IMR-90 (cell line): ENCODE data around the gene HHATL. TPM values are rescaled to one million over a fixed set of nuclear protein-coding genes. Genes with fewer than 3 reads are reported as not detected.

ENCODE experiments used
- ATAC-seq: fragments of 200-7000 bp; cut with Tn5 transposase; 2 replicates; pipeline ENCODE4 v1.9.1; 2020; ENCODE audit warnings: low read depth, mild to moderate bottlenecking, moderate library complexity
- BruUV-seq: library from RNA; stranded (reverse); fragments of 400-500 nt; replicated peaks from 2 replicates; lab custom pipeline; 2021; lab: Mats Ljungman, UMichigan
- CTCF ChIA-PET: fragments of 300-600 bp; formaldehyde crosslinking; extraction: SDS; loops from one replicate; lab custom pipeline; 2021; ENCODE audit warnings: antibody characterized with exemption; lab: Yijun Ruan, JAX
- POLR2A ChIA-PET: fragments of 300-600 bp; sonication (Branson Sonifier 250); formaldehyde crosslinking; loops from one replicate; lab custom pipeline; 2022; ENCODE audit warnings: antibody characterized with exemption; ENCODE audit not compliant: unreplicated experiment; lab: Charles Lee
- DNase-seq: peaks from one replicate; pipeline ENCODE4 v3.0.0; 2013
- H2AFZ ChIP-seq: replicated peaks from 2 replicates; pipeline ENCODE3; 2013; ENCODE audit warnings: low read length, mild to moderate bottlenecking; ENCODE audit not compliant: poor library complexity
- H2AK5ac ChIP-seq: 2 replicates; pipeline ENCODE4 v1.6.1; 2013; ENCODE audit warnings: low read depth, low read length, inconsistent platforms
- H2AK9ac ChIP-seq: replicated peaks from 2 replicates; pipeline ENCODE3; 2013; ENCODE audit warnings: mild to moderate bottlenecking, low read depth, low read length, moderate library complexity; ENCODE audit not compliant: poor library complexity
- H2BK120ac ChIP-seq: 2 replicates; pipeline ENCODE4 v1.6.1; 2013; ENCODE audit warnings: low read depth, low read length, inconsistent platforms
- H2BK15ac ChIP-seq: 3 replicates; pipeline ENCODE4 v1.6.1; 2013; ENCODE audit warnings: low read depth, low read length, inconsistent platforms
- H2BK20ac ChIP-seq: 2 replicates; pipeline ENCODE4 v1.6.1; 2013; ENCODE audit warnings: low read depth, mild to moderate bottlenecking, inconsistent platforms, low read length, moderate library complexity
- H2BK5ac ChIP-seq: 2 replicates; pipeline ENCODE4 v1.6.1; 2013; ENCODE audit warnings: mild to moderate bottlenecking, low read depth, low read length, inconsistent platforms; ENCODE audit not compliant: poor library complexity, severe bottlenecking
- H3K14ac ChIP-seq: replicated peaks from 2 replicates; pipeline ENCODE4 v1.6.1; 2013; ENCODE audit warnings: low read depth, low read length, inconsistent platforms
- H3K18ac ChIP-seq: 2 replicates; pipeline ENCODE4 v1.6.1; 2013; ENCODE audit warnings: low read depth, low read length, control low read depth
- H3K23ac ChIP-seq: 2 replicates; pipeline ENCODE4 v1.6.1; 2013; ENCODE audit warnings: low read depth, low read length, inconsistent platforms
- H3K27ac ChIP-seq: 2 replicates; pipeline ENCODE4 v1.5.1; 2013; ENCODE audit warnings: mild to moderate bottlenecking, control low read depth, low read length; ENCODE audit not compliant: insufficient read depth
- H3K27me3 ChIP-seq: 2 replicates; pipeline ENCODE4 v1.6.1; 2013; ENCODE audit warnings: low read length; ENCODE audit not compliant: control insufficient read depth, insufficient read depth
- H3K36me3 ChIP-seq: 2 replicates; pipeline ENCODE4 v1.6.1; 2013; ENCODE audit warnings: low read length, mixed read lengths; ENCODE audit not compliant: control insufficient read depth, insufficient read depth
- H3K4ac ChIP-seq: 2 replicates; pipeline ENCODE4 v1.6.1; 2013; ENCODE audit warnings: low read depth, low read length, inconsistent platforms
- H3K4me1 ChIP-seq: 2 replicates; pipeline ENCODE4 v1.6.1; 2013; ENCODE audit warnings: low read length, mixed read lengths; ENCODE audit not compliant: control insufficient read depth, insufficient read depth
- H3K4me2 ChIP-seq: 2 replicates; pipeline ENCODE4 v1.6.1; 2013; ENCODE audit warnings: low read depth, mild to moderate bottlenecking, control low read depth, low read length, moderate library complexity
- H3K4me3 ChIP-seq: 2 replicates; pipeline ENCODE4 v1.5.1; 2013; ENCODE audit warnings: low read depth, mild to moderate bottlenecking, control low read depth, low read length, moderate library complexity; ENCODE audit not compliant: insufficient read depth
- H3K56ac ChIP-seq: 2 replicates; pipeline ENCODE4 v1.6.1; 2013; ENCODE audit warnings: low read length, inconsistent platforms; ENCODE audit not compliant: insufficient read depth; ENCODE audit errors: extremely low read depth
- H3K79me1 ChIP-seq, 2 experiments: 2 replicates each; pipeline ENCODE4 v1.6.1; 2013; ENCODE audit warnings: low read length in 2 of 2, inconsistent platforms in 1 of 2, low read depth in 1 of 2
- H3K9ac ChIP-seq: 2 replicates; pipeline ENCODE4 v1.6.1; 2013; ENCODE audit warnings: low read depth, low read length, control low read depth
- H3K9me1 ChIP-seq: 2 replicates; pipeline ENCODE4 v1.6.1; 2013; ENCODE audit warnings: low read length, inconsistent platforms; ENCODE audit not compliant: insufficient read depth
- H3K9me3 ChIP-seq: 2 replicates; pipeline ENCODE4 v1.6.1; 2013; ENCODE audit warnings: low read length; ENCODE audit not compliant: control insufficient read depth, insufficient read depth
- H4K20me1 ChIP-seq: 2 replicates; pipeline ENCODE4 v1.6.1; 2013; ENCODE audit warnings: low read length, inconsistent platforms; ENCODE audit not compliant: insufficient read depth
- H4K5ac ChIP-seq: 2 replicates; pipeline ENCODE4 v1.6.1; 2013; ENCODE audit warnings: mild to moderate bottlenecking, low read depth, low read length, control low read depth
- H4K8ac ChIP-seq, 2 experiments: 2 replicates each; pipeline ENCODE4 v1.6.1; 2013; ENCODE audit warnings: low read depth in 2 of 2, low read length in 2 of 2, control low read depth in 1 of 2, inconsistent platforms in 1 of 2
- H4K91ac ChIP-seq: 2 replicates; pipeline ENCODE4 v1.6.1; 2013; ENCODE audit warnings: low read depth, low read length, inconsistent platforms; ENCODE audit not compliant: insufficient read depth
- BHLHE40 ChIP-seq: fragments of 150-350 bp; IDR thresholded peaks from 2 replicates; pipeline ENCODE4 v1.6.1; 2016; ENCODE audit warnings: mild to moderate bottlenecking, low read depth, low read length
- CEBPB ChIP-seq: IDR thresholded peaks from 2 replicates; pipeline ENCODE4 v1.6.1; 2012; ENCODE audit warnings: low read depth, low read length, improper control_type of control experiment
- CHD1 ChIP-seq: IDR thresholded peaks from 2 replicates; pipeline ENCODE4 v1.6.1; 2012; ENCODE audit warnings: low read depth, low read length, improper control_type of control experiment
- FOS ChIP-seq: fragments of 150-350 bp; IDR thresholded peaks from 2 replicates; pipeline ENCODE4 v1.6.1; 2016; ENCODE audit warnings: low read depth, low read length
- MAFK ChIP-seq: IDR thresholded peaks from 2 replicates; pipeline ENCODE4 v1.6.1; 2012; ENCODE audit warnings: low read depth, low read length, improper control_type of control experiment
- MAZ ChIP-seq: IDR thresholded peaks from 2 replicates; pipeline ENCODE4 v1.6.1; 2012; ENCODE audit warnings: low read depth, mild to moderate bottlenecking, low read length, improper control_type of control experiment, moderate library complexity, borderline replicate concordance
- MXI1 ChIP-seq: IDR thresholded peaks from 2 replicates; pipeline ENCODE4 v1.6.1; 2012; ENCODE audit warnings: low read depth, mild to moderate bottlenecking, low read length, moderate library complexity, borderline replicate concordance
- NFE2L2 ChIP-seq: fragments of 150-350 bp; IDR thresholded peaks from 2 replicates; pipeline ENCODE4 v1.6.1; 2016; ENCODE audit warnings: low read depth, mild to moderate bottlenecking, low read length
- POLR2A ChIP-seq: IDR thresholded peaks from 2 replicates; pipeline ENCODE4 v1.6.1; 2012; ENCODE audit warnings: mild to moderate bottlenecking, low read depth, low read length
- RAD21 ChIP-seq: IDR thresholded peaks from 2 replicates; pipeline ENCODE4 v1.6.1; 2012; ENCODE audit warnings: low read length, improper control_type of control experiment
- RCOR1 ChIP-seq: IDR thresholded peaks from 2 replicates; pipeline ENCODE4 v1.6.1; 2012; ENCODE audit warnings: mild to moderate bottlenecking, low read length, improper control_type of control experiment; ENCODE audit not compliant: insufficient replicate concordance
- RFX5 ChIP-seq: IDR thresholded peaks from 2 replicates; pipeline ENCODE4 v1.8.0; 2012; ENCODE audit warnings: low read depth, mild to moderate bottlenecking, low read length, moderate library complexity
- SMC3 ChIP-seq: fragments of 150-350 bp; IDR thresholded peaks from 2 replicates; pipeline ENCODE4 v1.6.1; 2016; ENCODE audit warnings: low read depth, mild to moderate bottlenecking, antibody characterized with exemption, low read length, moderate library complexity
- WGBS, 2 experiments: methylation state at CpG; one replicate each; pipeline versions ENCODE4 v1.1.5 to v1.1.7; 2013; ENCODE audit warnings: missing lambda C conversion rate in 2 of 2; ENCODE audit not compliant: insufficient read length in 1 of 2; ENCODE audit errors: extremely low coverage in 2 of 2; 5-methylcytosine and 5-hydroxymethylcytosine counted together
- dilution Hi-C: fragments of 300-500 bp; cut with HindIII; formaldehyde crosslinking; loops from one replicate; pipeline ENCODE4 v1.14.3; 2018; ENCODE audit warnings: low sequenced_read_pairs; ENCODE audit not compliant: unreplicated experiment
- in situ Hi-C: fragments of 300-500 bp; cut with MboI; formaldehyde crosslinking; loops from 3 replicates; pipeline ENCODE4 v1.14.3; 2019; ENCODE audit warnings: low sequenced_read_pairs, inconsistent platforms, mixed read lengths
- intact Hi-C: fragments of 100-400 bp; cut with micrococcal nuclease; formaldehyde crosslinking; loops from 2 replicates; pipeline ENCODE4 v1.10.0; 2022
- polyA plus RNA-seq, 3 experiments: library from polyadenylated mRNA; depleted of rRNA; stranded (reverse); fragments of >200 nt; gene quantifications; 2 replicates each; pipeline ENCODE4 v1.2.3, GENCODE V29; 2012; ENCODE audit warnings: low replicate concordance in 1 of 3
- total RNA-seq: library from RNA; depleted of rRNA; stranded (reverse); fragments of >200 nt; gene quantifications from 2 replicates; pipeline ENCODE4 v1.2.3, GENCODE V29; 2012
- TF ChIP-seq, protein P1 (sequence below): fragments of 150-350 bp; IDR thresholded peaks from 2 replicates; pipeline ENCODE4 v1.6.1; 2016; ENCODE audit warnings: low read depth, mild to moderate bottlenecking, low read length, moderate library complexity, borderline replicate concordance
- TF ChIP-seq, protein P2 (sequence below): fragments of 150-350 bp; IDR thresholded peaks from 2 replicates; pipeline ENCODE4 v1.6.1; 2017; ENCODE audit warnings: mild to moderate bottlenecking, antibody characterized with exemption, low read length, low read depth
- TF ChIP-seq, protein P3 (sequence below): conservative IDR thresholded peaks from 2 replicates; pipeline ENCODE4 v1.5.1; 2012; ENCODE audit warnings: mild to moderate bottlenecking, low read depth, low read length, improper control_type of control experiment

The HHATL gene
- total and polyA plus RNA-seq, 2 of the 4 experiments (the other 2 are of a cell fraction), result not detected

DNA sequence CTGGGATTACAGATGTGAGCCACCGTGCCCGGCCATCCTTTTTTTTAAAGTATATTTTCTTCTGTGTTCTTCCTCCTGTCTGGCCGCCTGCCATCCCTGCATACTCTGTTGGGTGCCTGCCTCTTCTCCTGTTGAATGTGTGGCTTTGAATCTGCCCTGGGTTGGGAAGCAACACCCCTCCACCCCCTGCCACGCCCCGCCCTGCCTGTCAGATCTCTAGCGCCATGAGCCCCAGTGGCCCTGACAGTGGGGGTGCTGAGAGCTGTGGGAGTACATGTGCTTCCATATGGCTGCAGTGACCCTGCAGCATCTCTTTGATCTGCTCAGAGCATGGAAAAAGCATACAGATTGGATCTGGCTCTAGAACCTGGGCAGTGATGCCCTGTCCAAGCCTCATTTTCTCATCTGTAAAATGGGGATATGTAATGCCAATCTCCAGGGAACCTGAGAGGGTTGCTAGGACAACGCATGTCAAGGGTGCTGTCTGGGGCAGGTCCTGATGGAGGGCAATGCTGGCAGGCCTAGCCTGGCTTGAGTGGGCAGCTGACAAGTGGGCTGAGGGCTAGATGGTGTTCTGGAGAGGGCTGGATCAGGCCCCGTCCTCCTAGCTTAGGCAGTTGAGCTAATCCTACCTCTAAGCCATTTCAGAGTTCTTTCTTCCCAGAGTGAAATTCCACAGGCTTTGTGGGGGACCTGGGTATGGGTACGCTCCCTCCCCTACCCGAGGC, 46.6 kb upstream of the HHATL start:
- no peak overlapping the region for H3K23ac ChIP-seq
- dilution Hi-C loops, result no loop called here
- peaks cover 12% of the 10 kb centered on the region for H3K4me1 ChIP-seq
- peaks cover 5% of the 10 kb centered on the region for H3K27me3 ChIP-seq
- 72% methylated on average over 2 of the region's 10 CpGs; no CpG with 5 or more reads in 1 of the 2 experiments for WGBS, 2 experiments
- no peaks in the 10 kb centered on the region for H3K36me3 ChIP-seq
- no peak overlapping the region for H2BK5ac ChIP-seq
- H4K20me1 ChIP-seq, result peaks cover 9% of the 10 kb centered on the region
- no peak overlapping the region for H4K5ac ChIP-seq
- H3K4me3 ChIP-seq, result no peak overlapping the region
- H2AFZ ChIP-seq, result no peak overlapping the region
- H3K4ac ChIP-seq, result no peak overlapping the region
- H2BK120ac ChIP-seq, result no peak overlapping the region
- ChIA-PET POLR2A (no interaction called here), CTCF (interaction anchor here (0.8 to 1.3 kb wide), 3 partner anchors 8 to 173 kb away, joined by 3 to 4 read pairs (median 4); no protein-coding TSS in a partner anchor)
- no peak overlapping the region for H2BK20ac ChIP-seq
- ATAC-seq (no peak), DNase-seq (no peak)
- H3K9me3 ChIP-seq, result no peaks in the 10 kb centered on the region
- H3K9ac ChIP-seq, result no peak overlapping the region
- H3K18ac ChIP-seq, result no peak overlapping the region
- H4K91ac ChIP-seq, result no peak overlapping the region
- no peak overlapping the region for H2AK5ac ChIP-seq
- no peak overlapping the region for H3K27ac ChIP-seq
- intact Hi-C loops, result no loop called here
- H3K14ac ChIP-seq, result no peak overlapping the region
- no peak overlapping the region for H2BK15ac ChIP-seq
- no peak overlapping the region for H3K56ac ChIP-seq
- H2AK9ac ChIP-seq, result no peak overlapping the region
- TF ChIP-seq MXI1 (no peak), CHD1 (no peak), BHLHE40 (no peak), RFX5 (no peak), MAZ (no peak), POLR2A (no peak), RCOR1 (no peak), CEBPB (no peak), MAFK (no peak), RAD21 (no peak), SMC3 (no peak), NFE2L2 (no peak), FOS (no peak)
- TF ChIP-seq, protein P1, sequence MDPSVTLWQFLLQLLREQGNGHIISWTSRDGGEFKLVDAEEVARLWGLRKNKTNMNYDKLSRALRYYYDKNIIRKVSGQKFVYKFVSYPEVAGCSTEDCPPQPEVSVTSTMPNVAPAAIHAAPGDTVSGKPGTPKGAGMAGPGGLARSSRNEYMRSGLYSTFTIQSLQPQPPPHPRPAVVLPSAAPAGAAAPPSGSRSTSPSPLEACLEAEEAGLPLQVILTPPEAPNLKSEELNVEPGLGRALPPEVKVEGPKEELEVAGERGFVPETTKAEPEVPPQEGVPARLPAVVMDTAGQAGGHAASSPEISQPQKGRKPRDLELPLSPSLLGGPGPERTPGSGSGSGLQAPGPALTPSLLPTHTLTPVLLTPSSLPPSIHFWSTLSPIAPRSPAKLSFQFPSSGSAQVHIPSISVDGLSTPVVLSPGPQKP, result no peak
- TF ChIP-seq, protein P2, sequence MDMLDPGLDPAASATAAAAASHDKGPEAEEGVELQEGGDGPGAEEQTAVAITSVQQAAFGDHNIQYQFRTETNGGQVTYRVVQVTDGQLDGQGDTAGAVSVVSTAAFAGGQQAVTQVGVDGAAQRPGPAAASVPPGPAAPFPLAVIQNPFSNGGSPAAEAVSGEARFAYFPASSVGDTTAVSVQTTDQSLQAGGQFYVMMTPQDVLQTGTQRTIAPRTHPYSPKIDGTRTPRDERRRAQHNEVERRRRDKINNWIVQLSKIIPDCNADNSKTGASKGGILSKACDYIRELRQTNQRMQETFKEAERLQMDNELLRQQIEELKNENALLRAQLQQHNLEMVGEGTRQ, result no peak
- TF ChIP-seq, protein P3, sequence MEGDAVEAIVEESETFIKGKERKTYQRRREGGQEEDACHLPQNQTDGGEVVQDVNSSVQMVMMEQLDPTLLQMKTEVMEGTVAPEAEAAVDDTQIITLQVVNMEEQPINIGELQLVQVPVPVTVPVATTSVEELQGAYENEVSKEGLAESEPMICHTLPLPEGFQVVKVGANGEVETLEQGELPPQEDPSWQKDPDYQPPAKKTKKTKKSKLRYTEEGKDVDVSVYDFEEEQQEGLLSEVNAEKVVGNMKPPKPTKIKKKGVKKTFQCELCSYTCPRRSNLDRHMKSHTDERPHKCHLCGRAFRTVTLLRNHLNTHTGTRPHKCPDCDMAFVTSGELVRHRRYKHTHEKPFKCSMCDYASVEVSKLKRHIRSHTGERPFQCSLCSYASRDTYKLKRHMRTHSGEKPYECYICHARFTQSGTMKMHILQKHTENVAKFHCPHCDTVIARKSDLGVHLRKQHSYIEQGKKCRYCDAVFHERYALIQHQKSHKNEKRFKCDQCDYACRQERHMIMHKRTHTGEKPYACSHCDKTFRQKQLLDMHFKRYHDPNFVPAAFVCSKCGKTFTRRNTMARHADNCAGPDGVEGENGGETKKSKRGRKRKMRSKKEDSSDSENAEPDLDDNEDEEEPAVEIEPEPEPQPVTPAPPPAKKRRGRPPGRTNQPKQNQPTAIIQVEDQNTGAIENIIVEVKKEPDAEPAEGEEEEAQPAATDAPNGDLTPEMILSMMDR, result no peak
- peaks cover 14% of the 10 kb centered on the region for H3K9me1 ChIP-seq
- H3K79me1 ChIP-seq, result no peaks in the 10 kb centered on the region
- BruUV-seq, result no TSS peak
- no peak overlapping the region for H3K4me2 ChIP-seq
- no peak overlapping the region for H4K8ac ChIP-seq
- in situ Hi-C loops, result no loop called here
